Muscle layer of colon (tissue), 2 donors: Measurements from ENCODE around the gene HRK.

ENCODE experiments used
- H3K27ac ChIP-seq: one replicate; pipeline ENCODE4 v1.7.0; 2013; ENCODE audit warnings: low read depth, mild to moderate bottlenecking, low read length, moderate library complexity
- H3K27me3 ChIP-seq, 2 donors: one replicate each; pipeline ENCODE4 v1.7.0; 2013; ENCODE audit warnings: low read length in 2 of 2, mild to moderate bottlenecking in 2 of 2; ENCODE audit not compliant: insufficient read depth in 2 of 2, control insufficient read depth in 1 of 2
- H3K36me3 ChIP-seq: one replicate; pipeline ENCODE4 v1.7.0; 2013; ENCODE audit warnings: mild to moderate bottlenecking, low read length; ENCODE audit not compliant: insufficient read depth
- H3K4me1 ChIP-seq: one replicate; pipeline ENCODE4 v1.7.0; 2013; ENCODE audit warnings: mild to moderate bottlenecking, low read length; ENCODE audit not compliant: insufficient read depth
- H3K4me3 ChIP-seq, 2 donors: one replicate each; pipeline ENCODE4 v1.7.0; 2013; ENCODE audit warnings: low read length in 2 of 2, low read depth in 1 of 2, mild to moderate bottlenecking in 1 of 2, moderate library complexity in 1 of 2
- H3K9ac ChIP-seq: one replicate; pipeline ENCODE4 v1.7.0; 2013; ENCODE audit warnings: low read length
- H3K9me3 ChIP-seq: one replicate; pipeline ENCODE4 v1.7.0; 2013; ENCODE audit warnings: mild to moderate bottlenecking, low read length
- donor health status: abdominal sarcoma.
- donor health status: Adenocarcinoma of cecum.

Gene HRK

GRCh38 chr12:116808113-116809105 is 72.8 kb downstream of the HRK start:
- H3K4me1 ChIP-seq = no peaks in the 10 kb centered on the region
- no peak overlapping the region for H3K9ac ChIP-seq
- no peak overlapping the region for H3K4me3 ChIP-seq
- no peaks in the 10 kb centered on the region for H3K36me3 ChIP-seq
- H3K9me3 ChIP-seq = no peaks in the 10 kb centered on the region
- H3K27ac ChIP-seq = no peak overlapping the region
- no peaks in the 10 kb centered on the region for H3K27me3 ChIP-seq

GRCh38 chr12:116807546-116807945 is 73.7 kb downstream of the HRK start:
- Histone ChIP-seq H3K9me3 (no peaks in the 10 kb centered on the region), H3K27ac (no peak overlapping the region), H3K27me3 (no peaks in the 10 kb centered on the region), H3K4me1 (no peaks in the 10 kb centered on the region), H3K4me3 (no peak overlapping the region), H3K9ac (no peak overlapping the region), H3K36me3 (no peaks in the 10 kb centered on the region)

- H3K4me1 ChIP-seq = no peaks in the 10 kb centered on the region
- no peaks in the 10 kb centered on the region for H3K9me3 ChIP-seq
- H3K4me3 ChIP-seq = no peak overlapping the region
- H3K36me3 ChIP-seq = no peaks in the 10 kb centered on the region
- no peak overlapping the region for H3K27ac ChIP-seq
- no peak overlapping the region for H3K9ac ChIP-seq
- no peaks in the 10 kb centered on the region for H3K27me3 ChIP-seq
Observed at GRCh38 chr12:116806845-116807440, 74.3 kb downstream of the HRK start.
